AML-193 (cell line): ENCODE measurements around the gene MACROD2.

ENCODE experiments used
- DNase-seq, 2 experiments: peaks; one replicate each; lab custom pipeline; 2025; lab: John Stamatoyannopoulos, UW

The MACROD2 gene

DNA sequence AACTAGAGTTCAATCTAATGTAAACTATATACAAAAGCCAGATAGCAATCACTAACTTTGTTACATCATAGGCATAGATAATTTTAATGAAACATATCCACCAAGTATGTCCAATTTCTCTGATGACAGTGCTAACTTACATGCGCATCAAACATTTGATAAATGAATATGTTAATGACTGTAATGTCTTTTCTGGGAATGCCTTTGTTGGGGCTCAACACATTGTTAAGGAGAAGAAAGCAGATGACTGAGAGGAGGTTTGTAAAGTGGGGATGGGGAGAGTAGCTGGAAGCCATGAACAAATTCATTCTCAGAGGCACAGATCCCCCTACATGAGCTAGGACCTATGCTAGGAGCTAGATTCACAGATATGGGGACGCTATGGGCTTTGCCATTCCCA, 1627.9 kb downstream of the MACROD2 start:
- no peak for DNase-seq

DNA sequence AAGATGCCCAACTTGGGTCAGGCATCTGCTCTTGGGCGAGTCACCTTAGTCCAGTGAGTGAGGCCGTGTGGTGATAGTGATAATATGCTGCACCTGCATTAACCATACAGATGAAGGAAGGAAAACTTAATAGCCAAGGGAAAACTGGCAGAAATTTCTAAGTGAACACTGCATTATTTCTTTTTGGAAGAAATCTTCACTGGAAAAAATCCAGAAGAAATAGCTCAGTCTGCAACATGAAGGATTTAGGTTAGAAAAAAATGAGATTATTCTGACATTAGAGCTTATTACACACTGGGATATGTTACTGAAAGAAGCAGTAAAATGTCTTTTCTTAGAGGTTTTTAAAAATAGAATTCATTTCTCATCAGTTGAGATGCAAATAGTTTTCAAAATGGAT, 1630.7 kb downstream of the MACROD2 start:
- no peak for DNase-seq

DNA sequence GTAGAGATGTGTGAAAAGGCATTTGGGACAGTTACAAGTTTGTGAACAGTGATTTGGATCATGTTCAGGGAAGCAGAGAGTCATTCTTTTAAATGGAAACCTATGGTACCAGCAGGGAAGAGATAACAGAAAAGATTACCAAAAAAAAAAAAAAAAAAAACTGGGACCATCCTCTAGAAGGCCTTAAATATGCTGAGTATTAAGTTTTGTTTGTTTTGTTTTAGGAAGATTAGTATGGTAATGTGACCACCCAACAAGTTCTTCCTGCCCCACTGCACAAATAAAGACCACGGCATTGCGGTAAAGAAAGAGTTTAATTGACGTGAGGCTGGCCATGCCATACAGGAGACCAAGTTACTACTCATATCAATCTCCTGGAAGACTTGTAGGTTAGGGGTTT, 1631.8 kb downstream of the MACROD2 start:
- DNase-seq, result no peak

DNA sequence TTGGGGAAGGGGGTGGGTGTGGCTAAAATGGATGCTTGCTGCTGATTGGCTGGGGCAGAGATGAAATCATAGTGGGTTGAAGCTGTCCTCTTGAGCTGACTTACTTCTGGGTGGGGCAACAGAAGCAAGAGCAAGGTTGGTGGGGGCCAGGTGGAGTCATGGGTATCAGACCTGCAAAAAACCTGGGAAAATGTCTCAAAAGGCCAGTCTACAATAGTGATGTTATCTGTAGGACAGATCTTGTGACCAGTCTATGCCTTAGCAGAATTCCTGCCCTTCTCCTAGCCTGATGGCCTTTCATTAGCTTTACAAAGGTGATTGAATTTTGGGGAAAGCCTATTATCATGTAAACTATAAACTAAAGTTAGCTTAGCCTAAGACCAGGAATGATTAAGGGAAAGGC, 1632.2 kb downstream of the MACROD2 start:
- DNase-seq, result no peak

DNA sequence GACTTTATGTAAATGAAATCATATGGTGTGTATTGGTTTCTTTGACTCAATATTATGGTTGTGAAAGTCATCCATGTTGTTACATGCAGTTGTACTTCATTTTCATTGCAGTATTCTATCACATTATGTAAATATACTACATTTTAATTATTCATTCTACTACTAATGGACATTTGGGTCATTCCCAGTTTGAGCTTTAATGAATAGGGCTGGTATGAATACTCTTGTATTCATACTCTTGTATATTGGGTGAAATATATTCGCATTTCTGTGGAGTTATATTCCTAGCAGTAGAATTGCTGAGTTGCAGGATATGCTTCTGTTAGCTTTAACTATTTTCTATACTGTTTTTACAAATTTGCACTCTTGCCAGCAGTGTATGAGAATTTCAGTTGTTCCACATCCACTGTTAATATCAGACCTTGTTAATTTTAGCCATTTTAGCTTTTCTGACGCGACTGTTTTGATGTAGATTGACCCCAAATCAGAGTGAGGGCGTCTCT, 1633.6 kb downstream of the MACROD2 start:
- no peak for DNase-seq

DNA sequence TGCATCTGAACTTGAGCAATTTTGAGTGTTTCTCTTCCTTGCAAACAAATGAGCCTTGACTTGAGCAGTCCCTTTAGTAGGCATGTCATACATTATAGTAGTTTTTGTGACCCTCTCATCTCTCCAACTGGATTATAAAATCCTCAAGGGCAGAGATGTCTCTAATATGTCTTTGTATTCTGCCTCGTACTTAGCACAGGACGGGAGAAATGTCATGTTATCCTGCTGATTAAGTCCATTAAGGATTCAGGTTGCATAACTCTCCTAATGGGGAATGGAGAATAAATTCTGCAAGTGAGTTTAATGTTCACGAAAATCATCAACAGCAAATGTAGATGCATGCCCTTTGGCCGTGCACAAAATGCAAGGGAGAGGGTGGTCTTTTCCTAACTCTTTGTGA, 1635.0 kb downstream of the MACROD2 start:
- no peak for DNase-seq

DNA sequence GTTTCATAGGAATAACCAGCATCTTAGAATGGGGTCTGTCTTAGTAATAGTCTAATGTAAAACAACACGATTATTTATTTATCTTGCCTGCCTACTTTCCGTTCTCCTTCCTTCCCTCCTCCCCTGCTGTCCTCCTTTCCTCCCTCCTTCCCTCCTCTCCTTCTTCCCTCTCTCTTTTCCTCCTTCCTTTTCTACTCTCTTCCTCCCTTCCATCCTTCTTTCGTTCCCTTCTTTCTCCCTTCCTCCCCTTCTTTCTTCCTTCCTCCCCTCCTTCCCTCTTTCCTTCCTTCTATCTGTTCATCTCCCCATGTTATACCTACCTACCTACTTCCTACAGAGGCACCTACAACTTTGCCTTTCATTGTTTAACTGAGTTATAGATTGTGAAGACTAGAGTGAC, 1637.4 kb downstream of the MACROD2 start:
- no peak for DNase-seq

DNA sequence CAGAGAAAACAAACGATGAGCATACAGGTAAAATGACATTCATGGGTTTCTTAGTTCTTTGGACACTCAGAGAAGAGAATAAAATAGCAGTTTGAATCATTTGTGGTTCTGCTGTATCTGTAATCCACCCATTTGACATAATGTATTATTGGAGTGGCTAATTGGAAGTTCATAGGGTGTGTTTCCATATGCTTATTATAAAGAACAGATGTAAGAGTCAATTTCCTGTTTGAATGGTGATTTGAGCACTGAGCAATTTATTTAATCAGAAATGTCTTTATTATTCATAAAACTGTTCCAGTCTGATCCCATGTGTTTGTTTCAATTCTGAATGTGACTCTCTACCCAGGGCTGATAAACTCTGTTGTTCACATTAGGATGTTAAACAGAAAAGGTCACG, 1638.8 kb downstream of the MACROD2 start:
- DNase-seq, result no peak

DNA sequence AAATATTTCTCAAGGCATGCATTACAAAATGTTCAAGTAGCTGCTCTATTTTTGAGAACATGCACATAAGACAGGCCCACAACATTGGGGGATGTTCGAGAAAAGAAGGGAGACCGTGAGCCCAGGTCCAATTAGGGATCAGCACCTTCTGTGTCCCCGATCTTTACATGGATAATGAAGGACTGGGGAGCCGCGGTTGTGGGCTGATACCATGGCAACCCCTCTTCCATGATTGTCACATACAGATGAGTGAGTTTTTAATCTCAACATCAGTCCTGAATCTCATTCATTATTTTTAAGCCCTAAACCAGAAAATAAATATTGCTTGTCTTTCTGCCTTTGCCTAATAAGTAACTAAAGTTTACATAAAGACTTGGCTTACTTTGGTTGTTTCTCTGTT, 1642.2 kb downstream of the MACROD2 start:
- DNase-seq, result no peak

DNA sequence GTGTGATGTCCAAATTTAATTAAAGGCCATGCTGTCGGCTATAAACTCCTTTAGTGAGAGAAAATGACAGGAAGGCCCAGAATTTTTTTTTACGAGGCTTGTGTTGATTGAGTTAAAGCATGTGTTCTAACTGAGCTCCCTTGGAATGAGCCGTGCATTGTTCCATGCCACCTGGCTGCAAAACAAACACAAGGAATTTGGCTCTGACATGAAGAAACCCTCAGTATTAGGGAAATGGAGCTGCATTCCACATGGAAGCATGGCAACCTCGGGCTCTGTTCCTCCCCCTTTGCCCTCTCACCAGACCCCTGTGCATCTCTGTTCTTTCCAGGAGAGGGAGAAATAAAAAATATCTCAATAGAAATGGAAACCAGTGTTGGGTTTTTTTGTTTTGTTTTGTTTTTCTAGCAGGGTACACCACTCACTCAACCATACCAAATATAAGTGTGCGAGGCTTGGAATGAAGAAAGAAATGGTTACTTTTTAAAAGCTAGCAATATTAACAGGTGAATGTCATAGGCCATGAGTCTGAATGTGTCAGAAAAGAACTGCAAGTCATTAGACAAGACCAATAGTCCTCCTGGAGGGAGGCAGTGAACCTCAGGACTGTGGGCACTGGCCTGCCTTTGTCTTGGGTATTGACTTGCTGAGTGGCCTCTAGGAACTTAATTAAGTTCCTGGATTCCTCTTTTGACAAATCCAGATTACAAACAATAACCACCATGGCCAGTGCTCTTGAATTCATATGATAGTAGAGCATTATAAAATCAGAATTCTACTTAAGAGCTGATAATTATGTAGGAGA, 1642.8 kb downstream of the MACROD2 start:
- DNase-seq, result no peak

DNA sequence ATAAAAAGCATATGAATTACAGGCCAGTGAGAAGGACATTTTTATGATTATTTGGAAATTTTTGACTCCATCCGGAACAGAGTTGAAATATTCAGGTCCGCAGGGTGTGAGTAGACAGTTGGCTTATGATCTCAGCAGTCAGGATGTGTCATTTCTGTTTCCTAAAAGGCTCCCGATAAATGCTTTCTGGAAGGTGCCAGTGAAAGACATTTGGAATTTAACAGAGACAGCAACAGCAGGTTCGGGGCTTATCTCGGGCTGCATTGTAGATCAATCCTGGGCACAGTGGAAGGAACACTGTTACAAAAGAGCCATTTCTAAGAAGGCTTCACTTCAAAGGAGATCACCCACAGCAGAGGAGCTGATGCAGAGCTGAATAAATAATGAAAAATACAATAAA, 1643.5 kb downstream of the MACROD2 start:
- DNase-seq, result no peak

DNA sequence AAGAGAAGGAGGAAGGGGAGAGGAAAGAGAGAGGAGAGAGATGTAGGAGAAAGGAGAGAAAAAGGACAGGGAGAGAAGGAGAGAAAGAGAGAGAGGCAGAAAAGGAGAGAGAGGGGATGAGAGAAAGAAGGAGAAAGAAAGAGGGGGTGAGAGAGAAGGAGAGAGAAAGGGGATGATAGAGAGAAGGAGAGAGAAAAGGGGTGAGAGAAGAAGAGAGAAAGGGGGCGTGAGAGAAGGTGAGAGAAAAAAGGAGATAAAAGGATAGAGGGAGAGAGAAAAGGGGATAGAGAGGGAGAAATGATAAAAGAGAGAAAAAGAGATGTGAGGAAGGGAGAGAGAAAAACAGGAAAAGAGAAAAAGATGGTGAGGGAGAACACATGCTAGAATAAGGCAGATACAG, 1644.5 kb downstream of the MACROD2 start:
- no peak for DNase-seq

DNA sequence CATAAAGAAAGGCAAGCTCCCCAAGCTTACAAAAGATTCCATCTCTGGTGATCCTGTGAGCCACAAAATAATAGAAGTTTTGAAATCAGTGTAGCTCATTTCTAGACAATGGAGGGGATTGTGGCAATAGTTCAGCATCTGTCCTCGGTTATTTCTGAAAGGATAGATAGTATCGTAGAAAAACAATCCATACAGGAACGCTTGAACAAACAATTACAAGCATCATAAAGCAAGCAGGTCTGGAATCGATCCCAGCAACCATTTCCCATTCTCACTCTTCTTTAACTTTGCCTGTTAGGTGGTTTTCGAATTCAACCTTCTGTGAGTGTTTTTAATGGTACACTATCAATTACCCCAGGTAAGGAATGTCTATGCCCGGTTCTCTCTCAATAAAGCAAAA, 1646.8 kb downstream of the MACROD2 start:
- no peak for DNase-seq

DNA sequence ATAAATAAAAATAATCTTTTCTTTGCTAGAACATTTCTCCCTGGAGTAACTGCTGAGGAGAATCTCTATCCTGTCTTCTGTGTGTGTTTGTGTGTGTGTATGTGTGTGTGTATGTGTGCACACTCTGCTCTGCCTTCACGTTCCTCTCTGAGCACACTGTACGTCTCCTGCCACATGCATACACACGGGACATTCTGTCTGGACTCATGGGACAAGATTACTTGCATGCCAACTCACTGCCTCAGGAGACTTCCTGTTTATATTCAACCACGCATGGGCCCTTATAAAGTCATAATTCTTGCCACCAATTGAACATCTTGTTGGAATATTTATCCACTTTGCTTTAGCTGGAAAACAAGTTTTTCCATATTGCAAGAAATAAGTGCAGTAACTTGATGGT, 1647.4 kb downstream of the MACROD2 start:
- no peak for DNase-seq

DNA sequence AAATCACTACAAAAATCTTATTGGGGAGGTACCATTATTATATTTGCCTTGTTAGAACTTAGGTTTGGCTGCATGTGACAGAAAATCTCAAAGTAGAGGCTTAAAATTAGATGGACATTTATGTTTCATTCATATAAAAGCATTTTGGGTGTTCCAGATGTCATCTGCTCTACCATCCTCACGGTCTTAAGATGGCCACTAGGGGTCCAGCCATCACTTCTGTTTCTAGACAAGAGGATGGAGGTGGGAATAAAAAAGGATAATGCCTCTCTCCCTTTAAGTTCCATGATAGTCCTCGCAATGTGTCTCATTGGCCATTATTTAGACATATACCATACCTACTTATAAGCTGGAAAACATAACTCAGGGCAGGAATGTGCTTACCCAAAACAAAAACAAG, 1648.4 kb downstream of the MACROD2 start:
- DNase-seq, result no peak

DNA sequence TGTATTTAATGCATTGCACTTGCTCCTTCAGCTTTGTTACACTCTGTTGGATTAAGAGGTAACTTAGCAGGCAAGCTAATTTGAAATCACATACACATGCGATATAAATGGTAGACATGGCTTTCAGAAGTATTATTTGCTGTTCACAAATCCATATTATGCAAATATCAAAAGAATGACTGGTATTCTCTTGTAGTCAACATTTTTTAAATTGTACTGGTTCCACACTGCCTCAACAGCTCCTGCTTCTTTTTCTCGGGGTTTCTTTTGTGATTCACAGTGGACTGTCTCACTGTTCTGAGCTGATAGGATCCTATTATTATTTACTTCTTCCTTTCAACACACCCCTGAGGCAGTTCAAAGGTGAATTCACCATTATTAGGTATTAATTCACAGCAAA, 1650.5 kb downstream of the MACROD2 start:
- DNase-seq, result no peak

DNA sequence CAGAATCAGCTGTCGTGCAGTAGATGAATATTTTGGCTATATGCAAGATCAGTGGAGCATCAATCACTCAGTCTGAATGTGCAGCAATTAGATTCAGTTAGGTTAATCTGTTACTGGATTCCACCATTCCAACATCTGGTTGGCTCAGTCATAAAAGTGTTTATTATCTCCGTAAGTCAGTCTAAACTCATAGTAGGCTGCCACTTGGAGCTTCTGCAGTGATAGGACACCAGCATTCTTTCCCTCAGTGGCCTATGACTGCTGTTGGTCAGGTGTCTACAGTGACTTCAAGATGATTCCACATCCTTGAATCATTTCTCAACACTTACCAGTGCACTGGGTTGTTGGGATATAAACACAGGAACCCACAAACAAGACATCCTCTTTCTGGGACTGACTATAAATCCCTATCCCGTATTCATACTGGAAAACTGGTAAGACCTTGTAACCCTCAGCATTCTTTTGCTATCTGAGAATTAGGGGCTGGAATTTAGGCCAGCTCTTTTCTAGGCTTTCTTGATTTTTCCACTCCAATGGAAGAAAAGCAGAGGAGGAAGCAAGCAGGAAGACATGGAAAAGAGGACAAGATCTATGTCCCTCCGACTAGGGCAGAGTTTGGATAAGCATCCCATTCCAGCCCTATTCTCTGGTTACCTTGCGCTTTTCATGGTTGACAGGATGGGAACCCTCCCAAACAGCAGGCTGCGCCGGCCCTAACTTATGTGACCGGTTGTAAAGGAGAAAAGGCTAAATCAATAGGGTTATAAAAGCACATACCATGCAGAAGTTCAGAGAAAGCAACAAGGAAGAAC, 1658.3 kb downstream of the MACROD2 start:
- DNase-seq, result no peak

DNA sequence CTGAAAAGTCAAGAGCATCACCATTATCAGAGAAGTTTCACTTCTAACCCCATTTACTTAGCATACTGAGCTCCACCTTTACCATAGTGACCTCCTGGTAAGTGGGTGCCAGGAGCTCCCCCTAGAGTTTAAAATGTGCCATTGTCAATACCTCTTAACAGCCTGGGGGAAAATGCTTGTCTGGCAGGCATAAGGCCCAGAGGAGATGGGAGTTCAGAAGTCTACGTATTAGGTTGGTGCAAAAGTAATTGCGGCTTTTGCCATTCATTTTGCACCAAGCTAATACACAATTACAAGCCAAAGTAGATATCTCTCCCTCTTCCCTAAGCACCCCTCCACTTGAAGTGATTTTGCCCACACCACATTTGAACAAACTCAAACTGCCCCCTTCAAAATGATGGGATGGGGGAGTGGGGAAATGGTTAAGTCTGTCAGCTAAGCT, 1658.9 kb downstream of the MACROD2 start:
- peak; percentile 61 to 71 for DNase-seq

DNA sequence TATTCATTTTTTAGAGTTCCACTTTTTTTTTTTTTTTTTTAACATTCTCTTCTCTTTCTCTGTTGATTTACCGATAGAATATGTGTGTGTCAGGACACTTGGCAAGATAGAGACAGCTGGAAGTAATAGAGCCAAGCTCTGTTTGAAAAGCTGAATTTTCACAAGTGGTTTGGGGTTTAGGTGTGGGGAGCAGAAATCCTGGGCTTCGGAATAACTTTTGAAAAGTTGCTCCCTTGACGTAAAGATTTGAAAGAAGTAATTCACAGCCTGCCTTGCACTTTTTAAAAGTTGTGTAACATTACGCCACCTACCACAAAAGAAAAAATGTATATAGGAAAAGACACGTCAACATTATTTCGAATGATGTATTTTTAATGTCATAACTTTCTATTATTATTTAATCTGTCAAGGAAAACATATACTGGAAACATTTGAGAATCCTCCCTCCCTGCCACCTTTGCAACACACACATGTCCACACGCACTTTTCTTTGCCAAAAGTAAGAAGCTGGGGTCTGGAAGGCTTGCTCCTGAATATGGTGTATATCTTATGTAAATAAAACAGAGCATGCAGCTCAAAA, 1660.1 kb downstream of the MACROD2 start:
- DNase-seq, result no peak

DNA sequence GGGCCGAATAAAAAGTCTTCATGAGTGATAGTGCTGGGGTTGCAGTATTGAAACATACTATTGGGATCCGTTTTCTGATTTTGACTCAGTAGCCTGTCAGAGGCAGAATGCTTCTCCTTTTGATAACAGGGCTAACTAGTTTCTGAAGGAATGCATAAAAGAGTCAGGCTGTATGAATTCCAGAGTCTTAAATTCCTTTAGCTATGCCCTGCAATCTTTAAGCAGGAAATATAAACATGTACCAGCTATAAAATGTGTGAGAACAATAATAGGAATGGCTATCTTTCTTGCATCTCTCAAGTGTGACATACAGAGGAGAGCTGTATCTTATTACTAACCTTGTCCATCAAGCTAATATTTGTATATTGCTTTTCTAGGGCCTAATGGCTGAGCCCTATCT, 1660.8 kb downstream of the MACROD2 start:
- no peak for DNase-seq

DNA sequence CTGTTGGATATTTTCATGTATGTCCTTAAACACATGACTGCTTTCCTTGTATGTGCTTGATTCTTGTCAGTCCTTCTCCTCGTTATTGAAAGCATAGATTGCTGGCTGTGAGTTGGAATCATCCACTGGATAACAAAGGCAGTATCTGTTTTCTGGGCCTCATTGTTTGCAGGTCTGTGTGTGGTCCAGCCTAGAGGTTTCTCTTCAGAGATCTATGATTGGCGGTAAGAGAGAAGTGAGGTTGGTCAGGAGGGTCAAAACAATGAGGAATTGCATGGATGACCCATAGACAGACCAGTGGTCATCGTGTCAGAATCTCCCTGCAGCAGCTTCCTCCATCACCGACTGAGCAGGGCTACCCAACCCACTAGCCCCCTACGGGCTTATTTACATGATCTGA, 1663.0 kb downstream of the MACROD2 start:
- no peak for DNase-seq

DNA sequence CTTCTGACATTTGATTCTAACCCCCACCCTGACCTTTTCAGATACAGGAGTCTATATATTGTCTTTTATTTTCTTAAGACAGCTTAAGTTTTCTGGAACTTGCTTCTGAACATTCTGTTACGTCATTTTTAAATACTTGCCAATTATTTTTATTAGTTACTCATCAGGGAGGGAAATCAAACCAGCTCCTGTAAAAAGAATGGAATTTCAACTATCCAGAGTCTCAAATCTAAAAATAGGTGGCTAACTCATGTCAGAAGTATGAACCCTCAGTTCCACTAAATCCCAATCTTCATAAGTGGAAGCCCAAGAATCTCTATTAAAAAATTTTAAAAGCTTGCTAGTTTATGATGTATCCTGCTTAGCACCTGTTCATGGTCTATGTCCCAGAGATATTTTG, 1677.9 kb downstream of the MACROD2 start:
- no peak for DNase-seq
